VCaP (cell line): ENCODE data around the gene IRX4.
A peak's percentile ranks its signal among the peaks of the same experiment; 100 is the strongest.
"Not testable (repeated sequence)": the region's sequence is repeated elsewhere in the genome, so short reads cannot be mapped to it uniquely, and the experiment has no call there.

ENCODE experiments used
- H3K27ac ChIP-seq: fragments of 450-650 bp; 2 replicates; pipeline ENCODE4 v1.5.1; 2017
- TF ChIP-seq, protein P1 (sequence below): fragments of 450-650 bp; conservative IDR thresholded peaks from 2 replicates; pipeline ENCODE4 v1.5.1; 2017; ENCODE audit warnings: mild to moderate bottlenecking, moderate library complexity

Gene IRX4

DNA sequence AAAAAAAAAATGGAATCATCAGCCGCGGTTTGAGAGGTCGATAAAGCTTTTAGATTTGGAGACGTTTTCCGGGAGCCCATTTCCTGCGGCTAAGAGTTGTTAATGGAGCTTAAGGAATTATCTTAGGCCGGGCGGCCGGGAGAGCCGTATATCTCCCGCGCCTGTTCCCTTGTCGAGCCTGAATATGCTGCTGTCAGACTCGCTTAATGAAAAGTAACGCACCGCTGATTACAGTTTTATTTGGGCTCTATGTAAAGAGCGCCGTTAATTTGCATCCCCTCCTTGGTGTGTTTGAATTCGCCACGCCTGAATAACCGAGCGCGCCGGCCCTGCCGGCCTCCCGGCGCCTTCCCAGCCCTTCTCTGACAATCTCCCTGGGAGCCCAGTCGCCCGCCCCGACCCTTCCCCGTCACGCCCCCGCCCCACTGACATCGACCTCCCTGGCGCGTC lies 7.9 kb downstream of the IRX4 start:
- TF ChIP-seq, protein P1, sequence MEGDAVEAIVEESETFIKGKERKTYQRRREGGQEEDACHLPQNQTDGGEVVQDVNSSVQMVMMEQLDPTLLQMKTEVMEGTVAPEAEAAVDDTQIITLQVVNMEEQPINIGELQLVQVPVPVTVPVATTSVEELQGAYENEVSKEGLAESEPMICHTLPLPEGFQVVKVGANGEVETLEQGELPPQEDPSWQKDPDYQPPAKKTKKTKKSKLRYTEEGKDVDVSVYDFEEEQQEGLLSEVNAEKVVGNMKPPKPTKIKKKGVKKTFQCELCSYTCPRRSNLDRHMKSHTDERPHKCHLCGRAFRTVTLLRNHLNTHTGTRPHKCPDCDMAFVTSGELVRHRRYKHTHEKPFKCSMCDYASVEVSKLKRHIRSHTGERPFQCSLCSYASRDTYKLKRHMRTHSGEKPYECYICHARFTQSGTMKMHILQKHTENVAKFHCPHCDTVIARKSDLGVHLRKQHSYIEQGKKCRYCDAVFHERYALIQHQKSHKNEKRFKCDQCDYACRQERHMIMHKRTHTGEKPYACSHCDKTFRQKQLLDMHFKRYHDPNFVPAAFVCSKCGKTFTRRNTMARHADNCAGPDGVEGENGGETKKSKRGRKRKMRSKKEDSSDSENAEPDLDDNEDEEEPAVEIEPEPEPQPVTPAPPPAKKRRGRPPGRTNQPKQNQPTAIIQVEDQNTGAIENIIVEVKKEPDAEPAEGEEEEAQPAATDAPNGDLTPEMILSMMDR = no peak
- no peak overlapping the region for H3K27ac ChIP-seq

GRCh38 chr5:1874348-1874747 lies 8.4 kb downstream of the IRX4 start:
- no peak overlapping the region for H3K27ac ChIP-seq
- TF ChIP-seq, protein P1 = no peak

- H3K27ac ChIP-seq = no peak overlapping the region
Observed at GRCh38 chr5:1873243-1873959, 9.3 kb downstream of the IRX4 start.

DNA sequence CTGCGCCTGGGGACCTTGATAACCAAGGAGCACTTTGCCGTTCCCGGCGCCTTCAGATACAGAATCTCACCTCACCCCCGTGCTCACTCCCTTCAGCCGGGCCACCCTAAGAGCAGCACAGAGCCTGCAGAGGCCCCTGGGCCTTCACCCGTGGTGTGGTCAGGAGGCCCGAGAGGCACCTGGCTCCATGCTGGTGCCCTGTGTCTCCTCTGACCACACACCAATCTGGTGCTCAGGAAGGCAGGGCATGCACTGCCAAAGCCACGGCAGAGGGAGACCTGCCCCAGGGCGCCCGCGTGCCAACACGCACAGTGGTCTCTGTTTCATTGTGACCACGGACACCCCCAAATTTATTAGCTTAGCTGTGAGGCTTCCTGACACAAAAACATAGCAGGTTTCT lies 11.3 kb downstream of the IRX4 start:
- TF ChIP-seq, protein P1 = no peak
- no peak overlapping the region for H3K27ac ChIP-seq

More at GRCh38 chr5:1873243-1873959, 9.3 kb downstream of the IRX4 start:
- TF ChIP-seq, protein P1 = no peak

GRCh38 chr5:1870435-1871272 lies 12.1 kb downstream of the IRX4 start:
- not testable (repeated sequence) for H3K27ac ChIP-seq

DNA sequence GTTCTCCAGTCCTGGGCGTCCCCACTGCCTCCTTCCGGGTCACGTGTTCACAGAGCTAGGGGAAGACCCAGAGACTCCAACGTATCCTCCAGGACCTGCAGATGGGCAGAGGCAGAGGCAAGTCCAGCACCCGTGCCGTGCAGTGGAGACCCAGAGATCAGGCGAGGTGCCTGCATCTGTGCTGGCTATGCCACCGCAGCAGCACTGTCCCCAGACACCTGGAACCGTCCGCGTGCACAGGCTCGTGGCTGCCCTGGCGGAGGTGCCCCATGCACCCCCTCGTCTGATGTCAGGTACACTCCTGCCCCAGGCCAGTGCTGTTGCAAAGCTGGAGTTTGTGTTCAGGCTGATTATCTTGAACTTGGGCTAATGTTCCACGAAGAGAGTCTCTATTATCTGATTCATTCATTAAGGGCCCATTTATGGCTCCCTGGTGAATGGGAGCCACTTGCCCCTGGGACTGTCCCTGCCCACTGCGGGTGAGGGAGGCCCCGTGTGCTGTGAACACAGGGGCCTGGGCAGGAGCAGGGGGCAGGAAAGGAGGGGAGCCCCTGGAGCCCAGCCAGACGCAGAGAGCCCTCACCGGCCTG lies 13.7 kb downstream of the IRX4 start:
- no peak overlapping the region for H3K27ac ChIP-seq
- TF ChIP-seq, protein P1 = no peak

DNA sequence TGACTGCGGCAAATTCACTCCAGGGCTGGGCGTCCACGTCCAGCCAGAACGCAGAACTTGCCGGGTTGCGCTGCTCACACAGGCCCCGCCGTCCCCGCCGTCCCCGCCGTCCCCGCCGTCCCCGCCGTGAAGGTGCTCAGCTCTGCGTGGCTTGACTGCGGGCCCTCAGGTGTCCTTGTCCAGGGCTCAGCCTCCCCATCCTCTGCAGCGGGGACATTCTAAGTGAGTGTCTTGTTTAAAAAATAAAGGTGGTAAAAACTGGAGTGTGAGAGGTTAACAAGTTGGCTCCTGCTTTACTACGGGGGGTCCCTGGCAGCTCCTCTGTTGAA lies 14.9 kb downstream of the IRX4 start:
- TF ChIP-seq, protein P1 = no peak
- H3K27ac ChIP-seq = peak overlapping the region; percentile 28
